Left forelimb (tissue), 1 donor: Measurements from ENCODE around the gene FBXO31.
"Not testable (repeated sequence)": the region's sequence is repeated elsewhere in the genome, so short reads cannot be mapped to it uniquely, and the experiment has no call there.

Source experiments
- DNase-seq: peaks from one replicate; pipeline ENCODE4 v3.0.0-alpha.2; 2018; ENCODE audit warnings: low spot score

FBXO31 gene

GRCh38 chr16:87411375-87412271 is 28.0 kb upstream of the FBXO31 start:
- DNase-seq = peak; percentile 56

GRCh38 chr16:87410968-87411367 is 27.4 kb upstream of the FBXO31 start:
- peak; percentile 62 for DNase-seq

DNA sequence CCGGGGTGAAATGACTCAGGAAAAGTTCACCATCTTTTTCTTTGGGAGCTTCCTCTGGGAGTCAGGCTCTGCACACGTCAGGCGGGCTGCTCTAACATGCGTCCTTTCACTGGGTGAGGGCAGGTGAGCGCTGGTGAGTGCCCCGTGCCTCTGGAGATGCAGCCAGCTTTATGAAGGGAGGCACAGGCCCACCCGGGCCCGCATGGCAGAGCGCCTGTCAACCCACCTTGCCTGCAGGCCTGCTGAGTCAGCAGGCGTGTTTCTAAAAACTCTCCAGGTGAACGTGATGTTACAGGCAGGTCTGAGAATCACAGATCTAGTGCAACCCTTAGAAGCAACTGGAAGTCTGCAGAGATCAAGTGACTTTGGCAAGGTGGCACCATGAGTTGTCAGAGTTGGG is 27.0 kb upstream of the FBXO31 start:
- no peak for DNase-seq

GRCh38 chr16:87409781-87410180 is 26.2 kb upstream of the FBXO31 start:
- no peak for DNase-seq

GRCh38 chr16:87409153-87409552 is 25.6 kb upstream of the FBXO31 start:
- no peak for DNase-seq

DNA sequence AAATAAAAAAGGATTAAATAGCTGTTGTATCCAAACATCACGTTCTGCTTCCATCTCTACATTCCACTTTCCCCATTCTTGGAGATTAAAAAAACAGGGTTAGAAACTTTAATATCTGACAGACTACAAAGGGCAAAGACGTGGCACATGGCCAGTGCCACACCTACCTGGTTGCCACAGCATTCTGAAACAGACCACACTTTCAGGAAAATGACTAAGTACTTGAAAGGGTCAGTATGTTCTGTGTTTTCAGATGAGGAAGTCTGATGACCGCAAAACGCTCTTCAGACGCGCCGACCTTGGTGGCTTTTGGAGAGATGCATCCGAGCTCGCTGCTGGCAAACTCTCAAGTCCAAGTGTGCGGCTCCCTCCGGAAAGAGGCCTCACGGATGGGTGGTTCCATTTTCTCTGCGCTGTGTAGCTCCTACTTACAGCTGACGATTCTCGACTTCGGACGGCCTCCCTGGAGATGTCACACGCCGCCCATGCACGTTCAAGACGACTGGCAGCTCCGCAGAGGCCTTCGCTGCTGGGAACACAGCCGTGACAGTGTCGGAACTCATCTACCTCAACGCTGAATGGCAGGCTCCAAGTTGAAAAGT is 24.0 kb upstream of the FBXO31 start:
- no peak for DNase-seq

- DNase-seq = no peak
Measured at GRCh38 chr16:87406495-87407088, 23.0 kb upstream of the FBXO31 start.

GRCh38 chr16:87404764-87405625 is 21.4 kb upstream of the FBXO31 start:
- no peak for DNase-seq

GRCh38 chr16:87395181-87395842 is 11.7 kb upstream of the FBXO31 start:
- no peak for DNase-seq

DNA sequence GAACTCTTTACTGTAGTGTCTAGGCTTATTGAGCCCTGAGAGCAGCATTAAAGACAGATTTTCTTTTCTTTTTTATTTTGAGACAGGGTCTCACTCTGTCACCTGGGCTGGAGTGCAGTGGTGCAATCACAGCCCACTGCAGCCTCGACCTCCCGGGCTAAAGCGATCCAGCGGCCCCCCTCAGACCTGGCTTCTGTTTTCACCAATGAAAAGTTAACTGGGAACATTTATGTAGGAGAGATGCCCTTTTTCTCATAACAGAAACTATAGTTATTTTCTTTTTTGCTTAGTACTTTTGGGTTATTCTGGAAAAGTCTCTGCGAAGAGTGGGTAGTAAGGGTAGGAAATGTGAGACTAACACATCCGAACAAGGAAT is 10.1 kb upstream of the FBXO31 start:
- no peak for DNase-seq

- DNase-seq = no peak
Measured at GRCh38 chr16:87392821-87393679, 9.5 kb upstream of the FBXO31 start.

- DNase-seq = peak; percentile 100
Measured at GRCh38 chr16:87391950-87392820, 8.6 kb upstream of the FBXO31 start, which contains the start of gene MAP1LC3B. MAP1LC3B (plus strand) TSS chr16:87392336; CDS start chr16:87392428, 92 bp downstream.

DNA sequence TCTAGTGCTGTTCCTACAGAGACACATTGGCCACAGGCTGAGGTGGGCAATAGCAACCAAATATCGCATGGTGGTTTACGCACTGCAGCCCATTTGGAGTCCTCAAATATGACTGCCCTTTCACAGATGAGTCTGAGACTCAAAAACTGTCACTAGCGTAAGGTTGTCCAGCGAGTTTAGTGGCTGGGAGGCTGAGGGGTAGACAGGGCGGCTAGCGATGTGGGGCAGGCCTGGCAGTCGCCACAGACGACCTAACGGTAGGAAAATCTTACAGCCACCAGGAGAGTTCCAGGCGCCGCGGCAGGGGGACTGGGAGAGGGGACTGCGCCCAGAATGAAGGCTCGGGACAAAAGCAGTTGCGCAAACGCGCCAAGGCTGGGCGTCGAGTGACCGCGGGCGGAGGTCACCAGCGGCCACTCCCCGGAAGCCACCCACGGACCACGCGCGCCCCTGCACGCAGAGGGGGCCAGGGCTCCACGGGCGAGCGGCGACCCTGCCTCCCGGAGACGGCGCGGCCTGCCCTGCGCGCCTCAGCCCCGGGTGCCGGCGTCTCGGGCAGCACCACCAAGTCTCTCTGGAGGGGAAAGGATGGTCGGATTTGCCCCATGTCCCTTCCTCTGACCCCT is 7.9 kb upstream of the FBXO31 start:
- DNase-seq = no peak

- no peak for DNase-seq
Measured at GRCh38 chr16:87390641-87391323, 7.2 kb upstream of the FBXO31 start.

DNA sequence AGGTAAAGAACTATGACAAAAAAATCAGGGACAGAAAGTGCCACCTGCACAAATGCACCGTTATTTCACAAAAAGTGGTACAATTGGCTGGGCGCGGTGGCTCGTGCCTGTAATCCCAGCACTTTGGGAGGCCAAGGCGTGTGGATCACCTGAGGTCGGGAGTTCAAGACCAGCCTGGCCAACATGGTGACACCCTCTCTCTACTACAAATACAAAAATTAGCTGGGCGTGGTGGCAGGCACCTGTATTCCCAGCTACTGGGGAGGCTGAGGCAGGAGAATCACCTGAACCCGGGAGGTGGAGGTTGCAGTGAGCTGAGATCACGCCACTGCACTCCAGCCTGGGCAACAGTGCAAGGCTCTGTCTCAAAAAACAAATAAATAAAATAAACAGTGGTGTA is 6.3 kb upstream of the FBXO31 start:
- DNase-seq = not testable (repeated sequence)

DNA sequence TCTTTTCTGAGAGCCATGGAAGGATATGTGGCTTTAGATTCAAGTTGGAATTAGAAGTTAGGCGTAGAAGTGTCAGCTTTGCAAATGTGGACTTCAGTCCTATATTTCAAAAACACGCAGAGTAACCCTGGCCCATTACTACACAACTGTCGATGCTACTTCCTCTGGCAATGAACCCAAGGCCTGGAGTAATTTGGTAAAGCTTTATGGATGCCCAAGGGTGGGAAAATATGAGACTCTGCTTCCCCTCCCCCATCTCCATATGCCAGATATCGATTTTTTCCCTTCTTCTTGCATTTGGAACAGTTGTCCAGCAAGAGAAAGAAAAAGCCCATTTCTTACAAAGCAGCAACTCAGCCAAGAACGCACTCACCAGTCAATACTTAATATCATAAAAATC is 5.7 kb upstream of the FBXO31 start:
- DNase-seq = no peak

- no peak for DNase-seq
Measured at GRCh38 chr16:87388818-87389134, 5.2 kb upstream of the FBXO31 start.

- peak; percentile 89 for DNase-seq
Measured at GRCh38 chr16:87387942-87388817, 4.6 kb upstream of the FBXO31 start.
